GM18517 (cell line): ENCODE measurements around the gene MEF2C.
A peak's percentile ranks its signal among the peaks of the same experiment; 100 is the strongest.

ENCODE experiments used
- ATAC-seq: cut with Tn5 transposase; IDR thresholded peaks from one replicate; pipeline ENCODE4 v1.9.1; 2021; ENCODE audit warnings: mild to moderate bottlenecking, moderate library complexity; ENCODE audit not compliant: unreplicated experiment

The MEF2C gene

GRCh38 chr5:88678770-88679381 is 204.1 kb downstream of the MEF2C start:
- ATAC-seq: no peak

- ATAC-seq: no peak
Measured at GRCh38 chr5:88677943-88678769, 204.8 kb downstream of the MEF2C start.

GRCh38 chr5:88677376-88677895 is 205.5 kb downstream of the MEF2C start:
- no peak for ATAC-seq

GRCh38 chr5:88676637-88677375 is 206.2 kb downstream of the MEF2C start:
- no peak for ATAC-seq

GRCh38 chr5:88675708-88676636 is 207.0 kb downstream of the MEF2C start:
- ATAC-seq: peak; percentile 53

GRCh38 chr5:88675168-88675707 is 207.7 kb downstream of the MEF2C start:
- ATAC-seq: peak; percentile 3

- peak; percentile 56 for ATAC-seq
Measured at GRCh38 chr5:88674356-88675167, 208.4 kb downstream of the MEF2C start.

- ATAC-seq: no peak
Measured at GRCh38 chr5:88673253-88674105, 209.5 kb downstream of the MEF2C start.

GRCh38 chr5:88672644-88673252 is 210.2 kb downstream of the MEF2C start:
- no peak for ATAC-seq

GRCh38 chr5:88671505-88672499 is 211.2 kb downstream of the MEF2C start:
- ATAC-seq: no peak

- no peak for ATAC-seq
Measured at GRCh38 chr5:88671106-88671504, 211.9 kb downstream of the MEF2C start.

GRCh38 chr5:88670461-88670860 is 212.5 kb downstream of the MEF2C start:
- no peak for ATAC-seq

- no peak for ATAC-seq
Measured at GRCh38 chr5:88669371-88670050, 213.5 kb downstream of the MEF2C start.

GRCh38 chr5:88667496-88668201 is 215.3 kb downstream of the MEF2C start:
- ATAC-seq: peak; percentile 17
